Heart left ventricle (tissue), 13 donors: ENCODE measurements around the gene DCAF11.

Source experiments
- POLR2A ChIP-seq, 2 donors: fragments of 450-650 bp; IDR thresholded peaks; one replicate each; pipeline ENCODE4 v1.6.1; 2017; ENCODE audit warnings: antibody characterized with exemption in 2 of 2, mild to moderate bottlenecking in 2 of 2, moderate library complexity in 2 of 2
- TF ChIP-seq, protein P1 (sequence below), 12 donors: fragments of 200-600 bp; sonication (generic) in 4 of 12; IDR thresholded peaks; one replicate each; pipeline versions ENCODE4 v1.5.0 to v1.8.0; 2018 to 2022; ENCODE audit warnings: antibody characterized with exemption in 12 of 12, mild to moderate bottlenecking in 5 of 12
- donor health status: ischemic (EF 13 %, LVEDD 7.1; RV severe dilation, severe dysfunction).
- donor health status: DM: no; HTN: yes; CAD: no.
- donor health status: DM: no; HTN: no; CAD: no.
- donor health status: ischemic (EF 25% LVEDD 6.9; RV normal size, moderate dysfunction).
- donor health status: ischemic (EF 25% LVEDD 5.7; RV mildly dilated, moderate dysfunction).
- donor health status: ischemic (EF 35%, LVEDD 5.7; RV mildly dilated, moderate dysfunction).
- donor health status: nonischemic (EF 11% LVEDD 7.7; RV severe dilation, severe dysfunction).
- donor health status: DM: yes; HTN: yes; CAD: no.
- donor health status: PGD.
- donor health status: ischemic (EF 29% LVEDD 5.4; RV normal size, mild dysfunction).
- donor health status: nonischemic (EF 23%, LVEDD 6.1; RV moderate dilation, normal function).

GRCh38 chr14:24100982-24101494 is 13.5 kb upstream of the DCAF11 start:
- TF ChIP-seq, protein P1, sequence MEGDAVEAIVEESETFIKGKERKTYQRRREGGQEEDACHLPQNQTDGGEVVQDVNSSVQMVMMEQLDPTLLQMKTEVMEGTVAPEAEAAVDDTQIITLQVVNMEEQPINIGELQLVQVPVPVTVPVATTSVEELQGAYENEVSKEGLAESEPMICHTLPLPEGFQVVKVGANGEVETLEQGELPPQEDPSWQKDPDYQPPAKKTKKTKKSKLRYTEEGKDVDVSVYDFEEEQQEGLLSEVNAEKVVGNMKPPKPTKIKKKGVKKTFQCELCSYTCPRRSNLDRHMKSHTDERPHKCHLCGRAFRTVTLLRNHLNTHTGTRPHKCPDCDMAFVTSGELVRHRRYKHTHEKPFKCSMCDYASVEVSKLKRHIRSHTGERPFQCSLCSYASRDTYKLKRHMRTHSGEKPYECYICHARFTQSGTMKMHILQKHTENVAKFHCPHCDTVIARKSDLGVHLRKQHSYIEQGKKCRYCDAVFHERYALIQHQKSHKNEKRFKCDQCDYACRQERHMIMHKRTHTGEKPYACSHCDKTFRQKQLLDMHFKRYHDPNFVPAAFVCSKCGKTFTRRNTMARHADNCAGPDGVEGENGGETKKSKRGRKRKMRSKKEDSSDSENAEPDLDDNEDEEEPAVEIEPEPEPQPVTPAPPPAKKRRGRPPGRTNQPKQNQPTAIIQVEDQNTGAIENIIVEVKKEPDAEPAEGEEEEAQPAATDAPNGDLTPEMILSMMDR (IDR thresholded peaks at IDR 0.05), result no peak
- TF ChIP-seq POLR2A (IDR thresholded peaks at IDR 0.05), result no peak
